ENCODE results near the gene NRF1. TPM values are rescaled to one million over a fixed set of nuclear protein-coding genes. Genes with fewer than 3 reads are reported as not detected.

The NRF1 gene
- total RNA-seq, 1 donor from 2014 or later: 25.6 TPM

GRCh38 chr7:129771201-129771927 is 159.8 kb downstream of the NRF1 start:
- Mint-ChIP-seq H3K27me3 (peaks cover 10% of the 10 kb centered on the region), H3K9me3 (no peaks in the 10 kb centered on the region), H3K27ac (no peak overlapping the region), H3K4me3 (no peak overlapping the region), H3K4me1 (ENCODE audit: unreplicated experiment) (peaks cover 10% of the 10 kb centered on the region), H3K36me3 (no peaks in the 10 kb centered on the region)
- TF ChIP-seq, protein P1, sequence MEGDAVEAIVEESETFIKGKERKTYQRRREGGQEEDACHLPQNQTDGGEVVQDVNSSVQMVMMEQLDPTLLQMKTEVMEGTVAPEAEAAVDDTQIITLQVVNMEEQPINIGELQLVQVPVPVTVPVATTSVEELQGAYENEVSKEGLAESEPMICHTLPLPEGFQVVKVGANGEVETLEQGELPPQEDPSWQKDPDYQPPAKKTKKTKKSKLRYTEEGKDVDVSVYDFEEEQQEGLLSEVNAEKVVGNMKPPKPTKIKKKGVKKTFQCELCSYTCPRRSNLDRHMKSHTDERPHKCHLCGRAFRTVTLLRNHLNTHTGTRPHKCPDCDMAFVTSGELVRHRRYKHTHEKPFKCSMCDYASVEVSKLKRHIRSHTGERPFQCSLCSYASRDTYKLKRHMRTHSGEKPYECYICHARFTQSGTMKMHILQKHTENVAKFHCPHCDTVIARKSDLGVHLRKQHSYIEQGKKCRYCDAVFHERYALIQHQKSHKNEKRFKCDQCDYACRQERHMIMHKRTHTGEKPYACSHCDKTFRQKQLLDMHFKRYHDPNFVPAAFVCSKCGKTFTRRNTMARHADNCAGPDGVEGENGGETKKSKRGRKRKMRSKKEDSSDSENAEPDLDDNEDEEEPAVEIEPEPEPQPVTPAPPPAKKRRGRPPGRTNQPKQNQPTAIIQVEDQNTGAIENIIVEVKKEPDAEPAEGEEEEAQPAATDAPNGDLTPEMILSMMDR (conservative IDR thresholded peaks at IDR 0.05): no peak
- DNase-seq (ENCODE audit: extremely low spot score, unreplicated experiment): no peak

DNA sequence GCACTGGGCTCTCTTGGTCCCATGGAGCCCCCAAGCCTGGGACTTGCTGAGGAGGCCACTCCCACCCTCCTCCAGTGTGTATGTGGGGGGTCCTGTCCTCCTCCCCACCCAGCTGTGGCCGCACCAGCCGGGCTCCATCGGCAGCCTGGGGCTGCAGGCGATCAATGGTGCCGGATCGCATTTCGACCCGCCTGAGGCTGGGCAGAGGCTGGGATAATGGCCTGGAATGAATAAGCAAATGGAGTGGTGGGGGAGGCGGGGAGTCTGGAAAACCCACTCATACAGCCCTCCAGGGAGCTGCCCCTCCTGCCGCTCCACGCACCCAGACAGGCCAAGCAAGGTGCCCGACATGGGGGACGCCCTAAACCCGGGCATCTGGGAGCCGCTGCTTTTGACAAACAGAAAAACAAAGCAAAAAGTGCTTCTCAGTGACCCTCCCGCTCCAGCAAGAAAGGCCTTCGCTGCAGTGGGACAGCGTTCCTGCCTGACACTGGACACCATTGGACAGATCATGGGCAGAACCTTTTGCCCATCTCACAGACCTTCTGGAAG is 160.5 kb downstream of the NRF1 start:
- no peak for DNase-seq (ENCODE audit: extremely low spot score, unreplicated experiment)
- Mint-ChIP-seq H3K4me3 (no peak overlapping the region), H3K36me3 (no peaks in the 10 kb centered on the region), H3K27ac (no peak overlapping the region), H3K9me3 (no peaks in the 10 kb centered on the region), H3K27me3 (peaks cover 15% of the 10 kb centered on the region), H3K4me1 (ENCODE audit: unreplicated experiment) (peaks cover 10% of the 10 kb centered on the region)
- TF ChIP-seq, protein P1 (conservative IDR thresholded peaks at IDR 0.05): no peak

DNA sequence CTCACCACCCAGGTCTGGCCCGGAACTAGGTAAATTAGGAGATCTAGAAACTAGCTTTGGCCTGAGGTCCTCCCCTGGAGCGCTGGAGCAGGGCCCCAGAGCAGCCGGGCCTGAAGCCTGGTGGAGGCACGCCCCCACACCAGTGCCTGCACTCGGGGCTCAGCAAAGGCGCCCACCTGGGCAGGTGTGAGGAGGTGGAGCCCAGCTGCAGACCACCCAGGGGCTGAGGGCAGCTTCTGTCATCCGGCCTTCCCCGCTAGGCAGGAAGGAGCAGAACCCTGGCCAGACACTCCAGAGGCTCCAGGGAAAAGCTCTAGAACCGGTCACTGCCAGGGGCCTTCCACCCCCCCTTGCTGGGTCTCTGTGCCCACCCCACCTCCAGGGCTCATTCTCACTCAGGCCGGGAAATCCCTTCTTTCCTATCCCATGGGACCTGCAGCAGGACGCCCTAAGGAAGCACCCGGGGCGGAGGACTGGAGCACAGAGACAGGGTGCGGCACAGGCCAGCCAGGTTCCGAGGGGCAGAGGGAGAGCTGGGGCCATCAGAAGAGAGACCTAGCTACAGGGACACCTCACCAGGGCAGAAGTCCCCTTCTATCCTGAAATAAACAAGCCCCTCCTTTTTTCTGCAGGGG is 161.2 kb downstream of the NRF1 start:
- Mint-ChIP-seq H3K27me3 (peaks cover 23% of the 10 kb centered on the region), H3K27ac (no peak overlapping the region), H3K36me3 (no peaks in the 10 kb centered on the region), H3K4me3 (no peak overlapping the region), H3K9me3 (no peaks in the 10 kb centered on the region), H3K4me1 (ENCODE audit: unreplicated experiment) (peaks cover 10% of the 10 kb centered on the region)
- DNase-seq (ENCODE audit: extremely low spot score, unreplicated experiment): no peak
- TF ChIP-seq, protein P1 (conservative IDR thresholded peaks at IDR 0.05): no peak

GRCh38 chr7:129773328-129773731 is 161.8 kb downstream of the NRF1 start:
- no peaks in the 10 kb centered on the region for H3K36me3 Mint-ChIP-seq
- no peak overlapping the region for H3K27ac Mint-ChIP-seq
- no peak overlapping the region for H3K4me3 Mint-ChIP-seq
- no peak for DNase-seq (ENCODE audit: extremely low spot score, unreplicated experiment)
- peaks cover 10% of the 10 kb centered on the region for H3K4me1 Mint-ChIP-seq (ENCODE audit: unreplicated experiment)
- TF ChIP-seq, protein P1 (conservative IDR thresholded peaks at IDR 0.05): no peak
- H3K9me3 Mint-ChIP-seq: no peaks in the 10 kb centered on the region
- H3K27me3 Mint-ChIP-seq: peaks cover 28% of the 10 kb centered on the region

DNA sequence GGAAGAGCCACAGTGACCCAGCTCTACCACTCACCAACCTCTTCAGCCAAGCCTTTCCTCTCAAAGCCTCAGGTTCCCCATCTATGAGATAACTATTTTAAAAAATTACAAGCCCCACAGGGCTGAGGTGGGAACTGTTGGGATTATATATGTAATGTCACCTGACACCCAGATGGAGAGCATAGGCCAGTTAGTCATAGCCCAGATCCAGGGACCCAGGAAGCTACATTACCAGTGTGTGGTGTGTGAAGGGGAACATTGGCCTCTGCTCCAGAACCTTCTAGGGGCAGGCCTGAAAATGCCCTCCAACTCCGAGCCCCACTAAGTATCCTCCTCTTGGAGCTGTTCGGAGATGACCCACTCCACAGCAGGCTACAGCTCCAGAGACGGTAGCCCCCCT is 162.4 kb downstream of the NRF1 start:
- Mint-ChIP-seq H3K4me1 (ENCODE audit: unreplicated experiment) (peaks cover 10% of the 10 kb centered on the region), H3K27ac (no peak overlapping the region), H3K36me3 (no peaks in the 10 kb centered on the region), H3K27me3 (peaks cover 34% of the 10 kb centered on the region), H3K4me3 (no peak overlapping the region), H3K9me3 (no peaks in the 10 kb centered on the region)
- DNase-seq (ENCODE audit: extremely low spot score, unreplicated experiment): no peak
- TF ChIP-seq, protein P1 (conservative IDR thresholded peaks at IDR 0.05): no peak
